Brain microvascular endothelial cell (primary cell): ENCODE measurements around the gene LRRC52.
"Not testable (repeated sequence)": the region's sequence is repeated elsewhere in the genome, so short reads cannot be mapped to it uniquely, and the experiment has no call there.

ENCODE experiments used
- DNase-seq: peaks from one replicate; pipeline ENCODE4 v3.0.0-alpha.2; 2020
- H3K27ac ChIP-seq: fragments of 250-450 bp; sonication (Bioruptor Pico); 2 replicates; pipeline ENCODE4 v1.5.1; 2020; ENCODE audit warnings: mild to moderate bottlenecking, moderate library complexity
- H3K27me3 ChIP-seq: fragments of 250-450 bp; sonication (Bioruptor Pico); replicated peaks from 2 replicates; pipeline ENCODE4 v1.5.1; 2020; ENCODE audit warnings: mild to moderate bottlenecking
- H3K36me3 ChIP-seq: fragments of 250-450 bp; sonication (Bioruptor Pico); replicated peaks from 2 replicates; pipeline ENCODE4 v1.5.1; 2020; ENCODE audit warnings: mild to moderate bottlenecking
- H3K4me3 ChIP-seq: 2 replicates; pipeline ENCODE4 v1.5.1; 2011; ENCODE audit warnings: low read depth, mild to moderate bottlenecking, control low read depth, low read length, moderate library complexity
- in situ Hi-C: cut with HindIII; loops from 2 replicates; pipeline ENCODE4 v1.10.0; 2017; ENCODE audit warnings: low sequenced_read_pairs, low pct_ligation_motif_present
- TF ChIP-seq, protein P1 (sequence below): IDR thresholded peaks from 2 replicates; pipeline ENCODE4 v1.5.1; 2011; ENCODE audit warnings: low read depth, mild to moderate bottlenecking, moderate library complexity, low read length, control low read depth, inconsistent platforms; ENCODE audit errors: missing control alignments

The LRRC52 gene

DNA sequence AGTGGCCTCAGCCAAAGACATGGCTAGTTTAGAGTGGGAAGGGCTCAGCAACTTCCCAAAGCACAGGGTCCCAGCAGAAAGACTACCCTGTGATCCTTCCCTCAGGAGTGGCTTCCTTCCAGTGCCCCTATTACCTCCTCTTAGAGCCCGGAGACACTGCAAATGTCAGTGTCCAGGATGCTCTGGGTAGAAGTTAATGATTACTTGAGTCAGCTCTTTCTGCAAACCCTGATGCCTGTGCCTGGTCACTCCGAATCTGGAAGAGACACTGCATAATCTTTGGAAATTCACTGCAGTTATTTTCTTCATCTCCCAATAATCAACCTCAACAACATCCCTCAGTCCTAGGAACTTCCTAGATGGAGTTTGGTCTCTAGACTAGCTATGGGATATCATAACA, 60.0 kb downstream of the LRRC52 start:
- TF ChIP-seq, protein P1, sequence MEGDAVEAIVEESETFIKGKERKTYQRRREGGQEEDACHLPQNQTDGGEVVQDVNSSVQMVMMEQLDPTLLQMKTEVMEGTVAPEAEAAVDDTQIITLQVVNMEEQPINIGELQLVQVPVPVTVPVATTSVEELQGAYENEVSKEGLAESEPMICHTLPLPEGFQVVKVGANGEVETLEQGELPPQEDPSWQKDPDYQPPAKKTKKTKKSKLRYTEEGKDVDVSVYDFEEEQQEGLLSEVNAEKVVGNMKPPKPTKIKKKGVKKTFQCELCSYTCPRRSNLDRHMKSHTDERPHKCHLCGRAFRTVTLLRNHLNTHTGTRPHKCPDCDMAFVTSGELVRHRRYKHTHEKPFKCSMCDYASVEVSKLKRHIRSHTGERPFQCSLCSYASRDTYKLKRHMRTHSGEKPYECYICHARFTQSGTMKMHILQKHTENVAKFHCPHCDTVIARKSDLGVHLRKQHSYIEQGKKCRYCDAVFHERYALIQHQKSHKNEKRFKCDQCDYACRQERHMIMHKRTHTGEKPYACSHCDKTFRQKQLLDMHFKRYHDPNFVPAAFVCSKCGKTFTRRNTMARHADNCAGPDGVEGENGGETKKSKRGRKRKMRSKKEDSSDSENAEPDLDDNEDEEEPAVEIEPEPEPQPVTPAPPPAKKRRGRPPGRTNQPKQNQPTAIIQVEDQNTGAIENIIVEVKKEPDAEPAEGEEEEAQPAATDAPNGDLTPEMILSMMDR, result no peak
- DNase-seq, result no peak
- no peaks in the 10 kb centered on the region for H3K27me3 ChIP-seq
- in situ Hi-C loops, result no loop called here
- H3K27ac ChIP-seq, result no peak overlapping the region
- H3K36me3 ChIP-seq, result no peaks in the 10 kb centered on the region
- H3K4me3 ChIP-seq, result no peak overlapping the region

DNA sequence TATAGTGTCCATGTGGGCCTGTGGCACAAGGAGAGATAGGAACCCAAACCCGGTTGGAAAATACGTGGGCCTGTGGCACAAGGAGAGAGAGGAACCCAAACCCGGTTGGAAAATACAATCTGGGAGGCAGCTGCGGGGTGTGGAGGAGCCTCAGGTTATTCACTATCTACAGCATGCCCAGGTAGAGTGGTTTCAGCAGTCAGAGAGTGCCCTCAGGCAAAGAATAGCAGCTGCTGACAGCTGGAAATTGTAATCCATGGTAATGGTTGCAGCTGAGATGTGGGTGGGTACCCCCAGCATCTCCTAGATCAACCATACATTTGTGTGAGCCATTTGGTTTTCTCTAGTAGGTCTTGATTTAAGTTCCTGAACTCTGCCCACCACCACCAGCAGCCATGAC, 61.4 kb downstream of the LRRC52 start:
- Histone ChIP-seq H3K4me3 (no peak overlapping the region), H3K36me3 (no peaks in the 10 kb centered on the region), H3K27me3 (no peaks in the 10 kb centered on the region), H3K27ac (no peak overlapping the region)
- TF ChIP-seq, protein P1, result no peak
- in situ Hi-C loops, result no loop called here
- DNase-seq, result no peak

DNA sequence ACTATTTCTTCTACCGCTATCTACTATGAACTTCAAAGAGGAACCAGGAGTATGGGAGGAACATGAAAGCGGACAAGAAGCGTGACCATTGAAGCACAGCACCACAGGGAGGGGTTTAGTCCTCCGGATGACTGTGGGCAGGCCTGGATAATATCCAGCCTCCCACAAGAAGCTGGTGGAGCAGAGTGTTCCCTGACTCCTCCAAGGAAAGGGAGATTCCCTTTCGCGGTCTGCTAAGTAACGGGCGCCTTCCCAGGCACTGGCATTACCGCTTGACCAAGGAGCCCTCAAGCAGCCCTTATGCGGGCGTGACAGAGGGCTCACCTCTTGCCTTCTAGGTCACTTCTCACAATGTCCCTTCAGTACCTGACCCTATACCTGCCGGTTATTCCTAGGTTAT, 62.9 kb downstream of the LRRC52 start:
- H3K27me3 ChIP-seq, in situ Hi-C loops, H3K27ac ChIP-seq, H3K36me3 ChIP-seq, DNase-seq, H3K4me3 ChIP-seq: not testable (repeated sequence)

DNA sequence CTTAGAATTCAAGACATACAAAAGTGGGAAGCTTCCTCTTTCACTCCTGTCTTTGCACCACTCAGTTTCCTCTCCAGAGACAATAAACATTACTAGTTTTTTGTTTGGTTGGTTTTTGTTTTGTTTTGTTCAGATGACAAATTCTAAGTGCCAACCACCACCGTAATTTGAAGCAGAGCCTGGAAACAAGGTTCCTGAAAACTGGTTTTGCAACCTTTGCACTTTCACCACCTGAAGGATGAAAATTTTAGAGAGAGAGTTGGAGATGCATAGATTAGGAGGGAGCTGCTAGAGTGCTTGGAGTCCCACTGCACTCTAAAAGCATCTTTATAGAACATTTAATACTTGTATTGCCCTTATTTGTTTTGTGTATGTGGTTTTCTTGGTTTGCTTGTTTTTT, 67.1 kb downstream of the LRRC52 start:
- TF ChIP-seq, protein P1, result no peak
- no peak for DNase-seq
- Histone ChIP-seq H3K4me3 (no peak overlapping the region), H3K27me3 (no peaks in the 10 kb centered on the region), H3K36me3 (no peaks in the 10 kb centered on the region), H3K27ac (no peak overlapping the region)
- in situ Hi-C loops, result no loop called here

DNA sequence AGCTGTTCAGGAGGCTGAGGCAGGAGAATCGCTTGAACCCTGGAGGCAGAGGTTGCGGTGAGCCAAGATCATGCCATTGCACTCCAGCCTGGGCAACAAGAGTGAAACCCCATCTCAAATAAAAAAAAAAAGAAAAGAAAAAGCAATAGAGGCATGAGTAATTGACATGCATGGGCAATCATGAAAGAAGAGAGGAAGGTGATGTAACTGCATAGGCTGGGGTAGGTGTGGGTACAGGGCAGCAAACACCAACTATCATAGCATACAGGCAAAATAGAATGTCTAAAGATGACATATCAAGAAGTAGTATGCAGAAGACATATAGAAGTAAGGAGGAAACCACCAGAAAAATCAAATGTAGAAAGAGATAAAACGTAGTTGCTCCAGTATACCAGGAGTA, 68.3 kb downstream of the LRRC52 start:
- TF ChIP-seq, protein P1, result no peak
- Histone ChIP-seq H3K36me3 (no peaks in the 10 kb centered on the region), H3K27me3 (peaks cover 1% of the 10 kb centered on the region), H3K4me3 (no peak overlapping the region), H3K27ac (no peak overlapping the region)
- DNase-seq, result no peak
- in situ Hi-C loops, result no loop called here
